ENCODE data around the gene KRT79. TPM values are rescaled to one million over a fixed set of nuclear protein-coding genes. Genes with fewer than 3 reads are reported as not detected.

KRT79 gene
- total RNA-seq, 1 donor from 2014 or later = not detected

DNA sequence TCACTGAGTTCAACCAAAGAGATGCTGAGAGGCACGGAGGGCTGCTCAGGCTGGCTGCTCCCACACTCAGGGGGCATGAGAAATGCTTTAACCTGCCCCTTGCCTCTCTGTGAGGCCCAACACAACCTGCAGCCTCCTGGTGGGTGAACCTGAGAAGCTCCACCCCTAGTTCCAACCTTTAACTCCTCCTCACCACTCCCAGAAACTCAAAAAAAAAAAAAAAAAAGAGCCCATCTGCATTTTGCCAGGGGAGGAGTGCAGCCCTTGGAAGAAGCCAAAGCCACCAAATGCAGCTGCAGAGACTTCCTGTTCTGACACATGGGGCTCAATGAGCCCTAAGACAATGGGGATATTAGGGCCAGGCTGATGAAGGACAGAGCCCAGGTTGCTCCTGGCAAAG, 29.1 kb downstream of the KRT79 start:
- no peaks in the 10 kb centered on the region for H3K9me3 Mint-ChIP-seq (ENCODE audit: unreplicated experiment)
- H3K27ac Mint-ChIP-seq (ENCODE audit: unreplicated experiment) = no peak overlapping the region
- H3K4me1 Mint-ChIP-seq (ENCODE audit: unreplicated experiment) = no peaks in the 10 kb centered on the region
- TF ChIP-seq, protein P1, sequence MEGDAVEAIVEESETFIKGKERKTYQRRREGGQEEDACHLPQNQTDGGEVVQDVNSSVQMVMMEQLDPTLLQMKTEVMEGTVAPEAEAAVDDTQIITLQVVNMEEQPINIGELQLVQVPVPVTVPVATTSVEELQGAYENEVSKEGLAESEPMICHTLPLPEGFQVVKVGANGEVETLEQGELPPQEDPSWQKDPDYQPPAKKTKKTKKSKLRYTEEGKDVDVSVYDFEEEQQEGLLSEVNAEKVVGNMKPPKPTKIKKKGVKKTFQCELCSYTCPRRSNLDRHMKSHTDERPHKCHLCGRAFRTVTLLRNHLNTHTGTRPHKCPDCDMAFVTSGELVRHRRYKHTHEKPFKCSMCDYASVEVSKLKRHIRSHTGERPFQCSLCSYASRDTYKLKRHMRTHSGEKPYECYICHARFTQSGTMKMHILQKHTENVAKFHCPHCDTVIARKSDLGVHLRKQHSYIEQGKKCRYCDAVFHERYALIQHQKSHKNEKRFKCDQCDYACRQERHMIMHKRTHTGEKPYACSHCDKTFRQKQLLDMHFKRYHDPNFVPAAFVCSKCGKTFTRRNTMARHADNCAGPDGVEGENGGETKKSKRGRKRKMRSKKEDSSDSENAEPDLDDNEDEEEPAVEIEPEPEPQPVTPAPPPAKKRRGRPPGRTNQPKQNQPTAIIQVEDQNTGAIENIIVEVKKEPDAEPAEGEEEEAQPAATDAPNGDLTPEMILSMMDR (IDR thresholded peaks at IDR 0.05; ENCODE audit: unreplicated experiment) = no peak
- no peaks in the 10 kb centered on the region for H3K36me3 Mint-ChIP-seq (ENCODE audit: low read depth, unreplicated experiment)
- no peak overlapping the region for H3K4me3 Mint-ChIP-seq (ENCODE audit: unreplicated experiment)
- peaks cover 2% of the 10 kb centered on the region for H3K27me3 Mint-ChIP-seq (ENCODE audit: unreplicated experiment)
- DNase-seq (ENCODE audit: low spot score) = no peak

DNA sequence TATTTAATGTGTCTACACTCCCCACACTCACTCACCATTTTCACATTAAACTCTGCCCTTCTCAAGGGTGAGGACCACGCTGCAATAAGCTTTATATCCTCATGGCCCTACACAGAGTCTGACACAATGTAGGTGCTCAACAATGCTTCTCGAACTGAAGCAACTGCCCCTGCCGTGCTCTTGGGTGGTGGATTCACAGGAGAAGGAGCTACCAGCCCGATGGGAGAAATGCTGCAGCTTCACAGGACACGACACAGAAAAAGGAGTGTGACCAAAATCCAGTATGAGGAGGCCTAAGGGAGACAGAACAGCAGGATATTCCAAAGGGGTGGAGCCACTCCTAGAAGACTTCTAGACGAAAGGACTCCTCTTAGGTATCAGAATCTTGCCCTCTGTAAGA, 31.7 kb downstream of the KRT79 start:
- TF ChIP-seq, protein P1 (IDR thresholded peaks at IDR 0.05; ENCODE audit: unreplicated experiment) = no peak
- Mint-ChIP-seq H3K4me1 (ENCODE audit: unreplicated experiment) (no peaks in the 10 kb centered on the region), H3K27me3 (ENCODE audit: unreplicated experiment) (no peaks in the 10 kb centered on the region), H3K36me3 (ENCODE audit: low read depth, unreplicated experiment) (no peaks in the 10 kb centered on the region), H3K27ac (ENCODE audit: unreplicated experiment) (no peak overlapping the region), H3K4me3 (ENCODE audit: unreplicated experiment) (no peak overlapping the region), H3K9me3 (ENCODE audit: unreplicated experiment) (no peaks in the 10 kb centered on the region)
- no peak for DNase-seq (ENCODE audit: low spot score)

DNA sequence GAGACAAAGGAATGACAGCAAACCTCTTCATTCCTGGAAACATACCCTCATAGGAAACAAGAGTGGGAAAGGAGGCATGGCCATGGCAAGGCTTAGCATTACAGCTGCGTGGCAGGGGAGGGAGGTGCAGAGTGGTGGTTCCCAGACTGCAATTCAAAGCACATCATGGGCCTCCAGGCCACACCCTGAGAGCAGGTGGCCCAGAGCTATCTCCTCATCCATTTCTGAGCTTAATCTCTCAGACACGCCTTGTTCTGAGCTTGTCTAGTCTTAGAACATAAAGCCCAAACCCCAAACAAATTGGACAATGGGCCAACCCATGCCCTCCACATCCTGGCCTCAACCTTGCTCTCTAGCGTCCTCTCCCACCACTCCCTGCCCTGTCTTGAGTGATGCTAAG, 32.3 kb downstream of the KRT79 start:
- TF ChIP-seq, protein P1 (IDR thresholded peaks at IDR 0.05; ENCODE audit: unreplicated experiment) = no peak
- H3K27me3 Mint-ChIP-seq (ENCODE audit: unreplicated experiment) = no peaks in the 10 kb centered on the region
- H3K4me1 Mint-ChIP-seq (ENCODE audit: unreplicated experiment) = no peaks in the 10 kb centered on the region
- H3K9me3 Mint-ChIP-seq (ENCODE audit: unreplicated experiment) = no peaks in the 10 kb centered on the region
- H3K4me3 Mint-ChIP-seq (ENCODE audit: unreplicated experiment) = no peak overlapping the region
- H3K27ac Mint-ChIP-seq (ENCODE audit: unreplicated experiment) = no peak overlapping the region
- no peaks in the 10 kb centered on the region for H3K36me3 Mint-ChIP-seq (ENCODE audit: low read depth, unreplicated experiment)
- no peak for DNase-seq (ENCODE audit: low spot score)

DNA sequence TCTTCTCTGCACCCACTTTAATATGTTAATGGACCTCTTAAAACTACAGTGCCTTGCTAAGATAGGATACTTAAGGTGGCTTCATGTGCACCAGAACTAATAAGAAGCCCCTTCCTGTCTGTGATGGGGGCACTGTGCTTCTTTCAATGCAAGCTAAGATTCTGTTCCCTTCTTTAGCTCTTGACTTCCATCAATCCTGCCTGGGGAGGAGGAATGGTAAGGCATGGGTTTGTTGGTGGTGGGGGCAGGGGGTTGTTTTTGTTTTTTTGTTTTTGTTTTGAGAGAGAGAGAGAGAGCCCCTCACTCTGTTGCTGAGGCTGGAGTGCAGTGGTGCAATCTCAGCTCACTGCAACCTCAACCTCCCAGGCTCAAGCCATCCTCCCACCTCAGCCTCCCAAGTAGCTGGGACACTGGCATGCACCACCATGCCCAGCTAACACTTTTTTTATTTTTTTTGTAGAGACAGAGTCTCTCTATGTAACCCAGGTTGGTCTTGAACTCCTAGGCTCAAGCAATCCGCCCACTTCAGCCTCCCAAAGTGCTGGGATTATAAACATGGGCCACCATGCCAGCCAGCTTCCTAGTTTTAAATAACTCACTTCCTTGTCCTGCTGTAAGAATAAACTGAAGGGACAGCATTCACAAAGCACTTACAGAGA, 33.7 kb downstream of the KRT79 start:
- TF ChIP-seq, protein P1 (IDR thresholded peaks at IDR 0.05; ENCODE audit: unreplicated experiment) = no peak
- Mint-ChIP-seq H3K36me3 (ENCODE audit: low read depth, unreplicated experiment) (no peaks in the 10 kb centered on the region), H3K4me3 (ENCODE audit: unreplicated experiment) (no peak overlapping the region), H3K27ac (ENCODE audit: unreplicated experiment) (no peak overlapping the region), H3K9me3 (ENCODE audit: unreplicated experiment) (no peaks in the 10 kb centered on the region), H3K4me1 (ENCODE audit: unreplicated experiment) (no peaks in the 10 kb centered on the region), H3K27me3 (ENCODE audit: unreplicated experiment) (no peaks in the 10 kb centered on the region)
- DNase-seq (ENCODE audit: low spot score) = no peak

DNA sequence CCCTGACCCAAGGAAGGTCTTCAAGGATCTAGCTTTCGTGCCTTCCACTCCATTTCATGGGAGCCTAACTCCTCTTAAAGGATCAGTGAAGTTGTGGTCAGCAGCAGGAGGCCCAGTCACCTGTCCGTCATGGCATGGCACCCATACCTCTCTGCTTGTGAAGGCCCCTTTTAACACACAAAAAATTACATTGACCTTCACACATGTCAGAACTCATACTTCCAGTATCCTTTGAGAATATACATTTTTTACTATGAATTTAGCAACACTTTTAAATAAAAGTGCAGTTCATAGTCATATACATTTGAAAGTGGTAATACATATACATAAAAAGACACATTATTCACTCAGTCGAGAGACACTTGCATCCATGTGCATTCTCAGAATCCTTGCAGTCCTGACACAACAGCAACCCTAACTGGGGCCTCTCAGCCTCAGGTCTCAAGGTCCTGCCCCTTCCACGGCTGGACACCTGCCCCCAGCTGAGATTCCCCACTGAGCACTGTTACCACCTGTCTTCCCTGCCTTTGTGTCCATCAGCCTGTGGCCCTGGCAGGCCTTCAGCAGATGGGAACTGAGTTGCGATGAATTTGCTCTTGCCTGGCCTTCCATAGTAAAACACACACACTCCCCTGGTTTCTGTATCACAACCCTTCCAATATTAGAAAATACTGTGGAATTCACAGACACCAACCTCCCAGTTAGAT, 34.5 kb downstream of the KRT79 start:
- no peak overlapping the region for H3K4me3 Mint-ChIP-seq (ENCODE audit: unreplicated experiment)
- no peaks in the 10 kb centered on the region for H3K36me3 Mint-ChIP-seq (ENCODE audit: low read depth, unreplicated experiment)
- no peaks in the 10 kb centered on the region for H3K27me3 Mint-ChIP-seq (ENCODE audit: unreplicated experiment)
- H3K9me3 Mint-ChIP-seq (ENCODE audit: unreplicated experiment) = no peaks in the 10 kb centered on the region
- no peaks in the 10 kb centered on the region for H3K4me1 Mint-ChIP-seq (ENCODE audit: unreplicated experiment)
- TF ChIP-seq, protein P1 (IDR thresholded peaks at IDR 0.05; ENCODE audit: unreplicated experiment) = no peak
- no peak for DNase-seq (ENCODE audit: low spot score)
- H3K27ac Mint-ChIP-seq (ENCODE audit: unreplicated experiment) = no peak overlapping the region

All from endothelial cell (in vitro differentiated cells).